GM12801 (cell line): Measurements from ENCODE around the gene UNC45A.

Experiments used
- CTCF ChIP-seq: IDR thresholded peaks from one replicate; pipeline ENCODE4 v1.5.1; 2011; ENCODE audit warnings: control low read depth; ENCODE audit not compliant: insufficient read length; ENCODE audit errors: extremely low read depth

Gene UNC45A

GRCh38 chr15:90941038-90941437, 6.0 kb downstream of the UNC45A start:
- no peak for TF ChIP-seq CTCF

- TF ChIP-seq CTCF = no peak
Measured at GRCh38 chr15:90942354-90943120, 7.5 kb downstream of the UNC45A start.

GRCh38 chr15:90945091-90945490, 10.0 kb downstream of the UNC45A start:
- no peak for TF ChIP-seq CTCF

GRCh38 chr15:90946538-90946937, 11.5 kb downstream of the UNC45A start:
- no peak for TF ChIP-seq CTCF

- no peak for TF ChIP-seq CTCF
Measured at GRCh38 chr15:90946941-90947576, 12.0 kb downstream of the UNC45A start.

- no peak for TF ChIP-seq CTCF
Measured at GRCh38 chr15:90947577-90948357, 12.7 kb downstream of the UNC45A start.

- no peak for TF ChIP-seq CTCF
Measured at GRCh38 chr15:90948506-90948905, 13.4 kb downstream of the UNC45A start.
